ENCODE results near the gene GLI1. TPM values are rescaled to one million over a fixed set of nuclear protein-coding genes. Genes with fewer than 3 reads are reported as not detected.
"Not testable (repeated sequence)": the region's sequence is repeated elsewhere in the genome, so short reads cannot be mapped to it uniquely, and the experiment has no call there.

The GLI1 gene
- total RNA-seq, 6 experiments from 2014 or later, result 0.16 to 0.74 (median 0.55) TPM

DNA sequence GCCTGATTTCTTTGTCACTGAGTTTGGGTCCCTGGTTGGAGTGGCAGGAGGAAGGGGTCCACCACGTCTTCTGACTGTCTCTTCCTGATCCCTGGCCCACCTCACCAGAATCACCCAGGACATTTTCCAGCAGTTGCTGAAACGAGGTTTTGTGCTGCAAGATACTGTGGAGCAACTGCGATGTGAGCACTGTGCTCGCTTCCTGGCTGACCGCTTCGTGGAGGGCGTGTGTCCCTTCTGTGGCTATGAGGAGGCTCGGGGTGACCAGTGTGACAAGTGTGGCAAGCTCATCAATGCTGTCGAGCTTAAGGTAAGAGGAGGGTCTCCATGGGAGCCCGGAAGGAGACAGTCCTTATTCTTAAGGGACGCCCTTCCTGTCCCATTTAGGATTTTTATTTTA, 40.6 kb downstream of the GLI1 start:
- ATAC-seq (no peak), DNase-seq (no peak)
- H3K4me3 ChIP-seq, result no peak overlapping the region
- 78% methylated on average over 8 of the region's 11 CpGs for WGBS (ENCODE audit: insufficient coverage, low coverage, low lambda C conversion rate, missing lambda C conversion rate)
- H3K4me1 ChIP-seq, result no peaks in the 10 kb centered on the region
- H3K27me3 ChIP-seq, result no peaks in the 10 kb centered on the region
- no peak for TF ChIP-seq POLR2A (IDR thresholded peaks at IDR 0.05)
- TF ChIP-seq, protein P1, sequence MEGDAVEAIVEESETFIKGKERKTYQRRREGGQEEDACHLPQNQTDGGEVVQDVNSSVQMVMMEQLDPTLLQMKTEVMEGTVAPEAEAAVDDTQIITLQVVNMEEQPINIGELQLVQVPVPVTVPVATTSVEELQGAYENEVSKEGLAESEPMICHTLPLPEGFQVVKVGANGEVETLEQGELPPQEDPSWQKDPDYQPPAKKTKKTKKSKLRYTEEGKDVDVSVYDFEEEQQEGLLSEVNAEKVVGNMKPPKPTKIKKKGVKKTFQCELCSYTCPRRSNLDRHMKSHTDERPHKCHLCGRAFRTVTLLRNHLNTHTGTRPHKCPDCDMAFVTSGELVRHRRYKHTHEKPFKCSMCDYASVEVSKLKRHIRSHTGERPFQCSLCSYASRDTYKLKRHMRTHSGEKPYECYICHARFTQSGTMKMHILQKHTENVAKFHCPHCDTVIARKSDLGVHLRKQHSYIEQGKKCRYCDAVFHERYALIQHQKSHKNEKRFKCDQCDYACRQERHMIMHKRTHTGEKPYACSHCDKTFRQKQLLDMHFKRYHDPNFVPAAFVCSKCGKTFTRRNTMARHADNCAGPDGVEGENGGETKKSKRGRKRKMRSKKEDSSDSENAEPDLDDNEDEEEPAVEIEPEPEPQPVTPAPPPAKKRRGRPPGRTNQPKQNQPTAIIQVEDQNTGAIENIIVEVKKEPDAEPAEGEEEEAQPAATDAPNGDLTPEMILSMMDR (IDR thresholded peaks at IDR 0.05), result no peak
- H3K36me3 ChIP-seq, result peaks cover 0 to 61% (median 18%) of the 10 kb centered on the region in 4 donors
- no peaks in the 10 kb centered on the region for H3K9me3 ChIP-seq
- H3K27ac ChIP-seq, result no peak overlapping the region
- intact Hi-C loops (cut with DNase I), result no loop called here

GRCh38 chr12:57502311-57502969, 42.9 kb downstream of the GLI1 start:
- H3K27ac ChIP-seq; DNase-seq; H3K27me3 ChIP-seq; ATAC-seq; intact Hi-C loops (cut with DNase I); H3K9me3 ChIP-seq; H3K4me1 ChIP-seq; H3K4me3 ChIP-seq: not testable (repeated sequence)
- WGBS (ENCODE audit: insufficient coverage, low coverage, low lambda C conversion rate, missing lambda C conversion rate), result 100% methylated on average over 5 of the region's 22 CpGs
- H3K36me3 ChIP-seq, result peaks cover 0 to 69% (median 26%) of the 10 kb centered on the region in 4 donors

DNA sequence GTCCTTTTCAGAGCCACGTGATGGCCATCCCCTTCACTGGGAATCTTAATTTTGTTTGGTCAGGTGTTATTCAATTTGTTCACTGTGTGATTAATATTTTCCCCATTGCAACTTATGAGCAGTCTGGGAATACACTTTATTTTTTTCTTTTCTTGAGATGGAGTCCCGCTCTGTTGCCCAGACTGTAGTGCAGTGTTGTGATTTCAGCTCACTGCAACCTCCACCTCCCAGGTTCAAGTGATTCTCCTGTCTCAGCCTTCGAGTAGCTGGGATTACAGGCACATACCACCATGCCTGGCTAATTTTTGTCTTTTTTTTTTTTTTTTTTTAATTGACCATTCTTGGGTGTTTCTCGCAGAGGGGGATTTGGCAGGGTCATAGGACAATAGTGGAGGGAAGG, 47.0 kb downstream of the GLI1 start:
- ATAC-seq; H3K27ac ChIP-seq; H3K9me3 ChIP-seq; H3K27me3 ChIP-seq; DNase-seq; intact Hi-C loops (cut with DNase I); H3K4me1 ChIP-seq; H3K4me3 ChIP-seq: not testable (repeated sequence)
- WGBS (ENCODE audit: insufficient coverage, low coverage, low lambda C conversion rate, missing lambda C conversion rate), result 94% methylated on average over 4 of the region's 4 CpGs
- H3K36me3 ChIP-seq, result peaks cover 0 to 42% (median 15%) of the 10 kb centered on the region in 4 donors

- H3K4me3 ChIP-seq; H3K27me3 ChIP-seq; H3K4me1 ChIP-seq; intact Hi-C loops (cut with DNase I); H3K9me3 ChIP-seq; H3K27ac ChIP-seq; DNase-seq; ATAC-seq: not testable (repeated sequence)
- WGBS (ENCODE audit: insufficient coverage, low coverage, low lambda C conversion rate, missing lambda C conversion rate), result no CpG with 5 or more reads among the region's 28 CpGs
- peaks cover 0 to 51% (median 18%) of the 10 kb centered on the region in 4 donors for H3K36me3 ChIP-seq
Measured at GRCh38 chr12:57507796-57508195, 48.2 kb downstream of the GLI1 start.

- intact Hi-C loops (cut with DNase I), result no loop called here
- 83% methylated on average over 1 of the region's 4 CpGs for WGBS (ENCODE audit: insufficient coverage, low coverage, low lambda C conversion rate, missing lambda C conversion rate)
- peaks cover 6 to 53% (median 24%) of the 10 kb centered on the region in 4 donors for H3K36me3 ChIP-seq
- no peak for DNase-seq
- no peaks in the 10 kb centered on the region for H3K27me3 ChIP-seq
- no peak for ATAC-seq
- TF ChIP-seq, protein P1 (IDR thresholded peaks at IDR 0.05), result no peak
- TF ChIP-seq POLR2A (IDR thresholded peaks at IDR 0.05), result no peak
- no peak overlapping the region for H3K27ac ChIP-seq
- H3K4me1 ChIP-seq, result no peaks in the 10 kb centered on the region
- H3K4me3 ChIP-seq, result no peak overlapping the region
- H3K9me3 ChIP-seq, result no peaks in the 10 kb centered on the region
Measured at GRCh38 chr12:57511161-57511560, 51.6 kb downstream of the GLI1 start.

DNA sequence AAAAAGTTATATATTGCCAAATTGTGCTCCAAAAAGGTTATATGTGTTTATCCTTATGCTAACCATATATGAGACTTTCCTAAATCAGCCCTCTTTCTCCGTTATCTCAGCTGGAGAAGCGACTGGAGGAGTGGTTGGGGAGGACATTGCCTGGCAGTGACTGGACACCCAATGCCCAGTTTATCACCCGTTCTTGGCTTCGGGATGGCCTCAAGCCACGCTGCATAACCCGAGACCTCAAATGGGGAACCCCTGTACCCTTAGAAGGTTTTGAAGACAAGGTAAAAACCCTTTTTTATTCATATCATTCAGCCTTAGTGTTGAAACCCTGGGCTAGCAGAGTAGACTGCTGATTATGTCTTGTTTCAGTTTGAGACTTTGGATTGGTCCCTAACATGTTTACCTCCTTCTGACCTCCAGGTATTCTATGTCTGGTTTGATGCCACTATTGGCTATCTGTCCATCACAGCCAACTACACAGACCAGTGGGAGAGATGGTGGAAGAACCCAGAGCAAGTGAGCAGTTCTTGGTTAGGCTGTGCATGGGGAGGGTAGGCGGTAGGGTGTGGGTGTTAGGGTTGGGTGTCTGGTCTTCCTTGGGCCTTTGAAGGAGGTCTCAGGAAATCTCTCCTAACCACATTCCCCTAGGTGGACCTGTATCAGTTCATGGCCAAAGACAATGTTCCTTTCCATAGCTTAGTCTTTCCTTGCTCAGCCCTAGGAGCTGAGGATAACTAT, 52.2 kb downstream of the GLI1 start:
- Histone ChIP-seq H3K27me3 (no peaks in the 10 kb centered on the region), H3K27ac (no peak overlapping the region), H3K9me3 (no peaks in the 10 kb centered on the region), H3K36me3 (peaks cover 12 to 56% (median 26%) of the 10 kb centered on the region in 4 donors), H3K4me3 (no peak overlapping the region), H3K4me1 (no peaks in the 10 kb centered on the region)
- intact Hi-C loops (cut with DNase I), result no loop called here
- no peak for TF ChIP-seq POLR2A (IDR thresholded peaks at IDR 0.05)
- TF ChIP-seq, protein P1 (IDR thresholded peaks at IDR 0.05), result no peak
- DNase-seq (no peak), ATAC-seq (no peak)
- 90% methylated on average over 6 of the region's 7 CpGs for WGBS (ENCODE audit: insufficient coverage, low coverage, low lambda C conversion rate, missing lambda C conversion rate)

Measured in right lobe of liver (tissue), 6 donors.